GM19025 (cell line): ENCODE results near the gene WDR33.

Experiments
- ATAC-seq: cut with Tn5 transposase; IDR thresholded peaks from one replicate; pipeline ENCODE4 v1.9.1; 2021; ENCODE audit warnings: mild to moderate bottlenecking, low read depth, moderate library complexity; ENCODE audit not compliant: unreplicated experiment

The WDR33 gene

GRCh38 chr2:127700527-127701192 is 110.3 kb downstream of the WDR33 start:
- ATAC-seq = peak; percentile 42

- ATAC-seq = no peak
These were observed 112.2 kb downstream of the WDR33 start for GRCh38 chr2:127698553-127699355.

GRCh38 chr2:127697482-127698180 is 113.3 kb downstream of the WDR33 start:
- no peak for ATAC-seq

GRCh38 chr2:127695491-127696472 is 115.2 kb downstream of the WDR33 start:
- ATAC-seq = no peak

- ATAC-seq = no peak
These were observed 116.0 kb downstream of the WDR33 start for GRCh38 chr2:127694986-127695385.

DNA sequence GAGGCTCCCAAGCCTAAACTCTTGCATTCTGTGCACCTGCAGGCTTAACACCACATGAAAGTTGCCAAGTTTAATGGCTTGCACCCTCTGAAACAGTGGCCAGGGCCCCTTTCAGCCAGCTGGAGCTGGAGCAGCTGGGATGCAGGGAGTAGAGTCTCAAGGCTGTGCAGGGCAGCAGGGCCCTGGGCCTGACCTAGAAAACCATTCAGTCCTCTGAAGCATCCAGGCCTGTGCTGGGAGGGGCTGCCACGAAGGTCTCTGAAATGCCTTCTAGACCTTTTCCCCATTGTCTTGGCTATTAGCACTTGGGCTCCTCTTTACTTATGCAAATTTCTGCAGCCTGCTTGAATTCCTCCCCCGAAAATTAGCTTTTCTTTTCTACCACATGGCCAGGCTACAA is 120.3 kb downstream of the WDR33 start:
- ATAC-seq = no peak

DNA sequence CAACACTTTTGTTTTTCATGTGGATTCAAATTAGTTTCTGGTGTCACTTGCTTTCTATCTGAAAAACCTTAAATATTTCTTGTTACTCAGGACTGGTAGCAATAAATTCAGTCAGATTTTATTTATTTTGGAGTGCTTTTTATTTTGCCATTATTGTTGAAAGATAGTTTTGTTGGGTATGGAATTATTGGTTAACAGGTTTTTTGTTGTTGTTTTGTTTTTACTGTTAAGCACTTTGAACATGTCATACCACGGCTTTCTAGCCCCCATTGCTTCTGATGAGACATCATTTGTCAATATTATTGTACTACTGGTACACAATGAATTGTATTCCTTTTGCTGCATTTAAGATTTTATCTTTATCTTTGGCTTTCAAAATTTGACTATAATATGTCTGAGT is 122.6 kb downstream of the WDR33 start:
- no peak for ATAC-seq

GRCh38 chr2:127685410-127686080 is 125.4 kb downstream of the WDR33 start:
- ATAC-seq = no peak

- ATAC-seq = no peak
These were observed 127.2 kb downstream of the WDR33 start for GRCh38 chr2:127683757-127684156.

GRCh38 chr2:127683056-127683455 is 127.9 kb downstream of the WDR33 start:
- no peak for ATAC-seq

- ATAC-seq = no peak
These were observed 128.8 kb downstream of the WDR33 start for GRCh38 chr2:127681976-127682857.

DNA sequence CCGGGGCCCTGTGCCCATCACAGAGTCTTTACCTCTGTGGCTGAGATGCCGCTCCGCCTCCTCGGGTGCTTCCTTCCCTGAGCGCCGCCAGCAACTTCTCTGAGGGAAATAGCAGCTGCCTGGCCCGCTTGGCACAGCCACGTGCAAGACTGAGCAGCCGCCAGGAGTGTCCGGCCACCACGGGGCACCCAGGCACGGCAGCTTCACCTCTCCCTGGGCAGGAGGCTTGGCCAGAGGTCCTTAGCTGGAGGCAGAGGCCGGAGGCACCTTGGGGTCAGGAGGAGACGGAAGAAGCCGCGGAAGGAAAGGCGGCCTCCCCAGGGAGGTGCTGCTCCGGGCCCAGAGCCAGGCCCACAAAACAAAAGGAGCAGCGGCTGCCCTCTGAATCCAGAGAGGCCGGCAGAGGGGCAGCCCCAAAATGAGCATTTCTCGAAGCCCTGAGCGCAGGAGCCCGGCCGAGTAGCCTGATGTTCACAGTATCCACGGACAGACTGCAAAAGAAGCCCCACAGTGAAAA is 129.6 kb downstream of the WDR33 start:
- no peak for ATAC-seq

GRCh38 chr2:127680706-127681287 is 130.2 kb downstream of the WDR33 start:
- no peak for ATAC-seq

GRCh38 chr2:127679680-127680361 is 131.2 kb downstream of the WDR33 start:
- ATAC-seq = no peak

GRCh38 chr2:127678991-127679390 is 132.0 kb downstream of the WDR33 start:
- ATAC-seq = no peak

DNA sequence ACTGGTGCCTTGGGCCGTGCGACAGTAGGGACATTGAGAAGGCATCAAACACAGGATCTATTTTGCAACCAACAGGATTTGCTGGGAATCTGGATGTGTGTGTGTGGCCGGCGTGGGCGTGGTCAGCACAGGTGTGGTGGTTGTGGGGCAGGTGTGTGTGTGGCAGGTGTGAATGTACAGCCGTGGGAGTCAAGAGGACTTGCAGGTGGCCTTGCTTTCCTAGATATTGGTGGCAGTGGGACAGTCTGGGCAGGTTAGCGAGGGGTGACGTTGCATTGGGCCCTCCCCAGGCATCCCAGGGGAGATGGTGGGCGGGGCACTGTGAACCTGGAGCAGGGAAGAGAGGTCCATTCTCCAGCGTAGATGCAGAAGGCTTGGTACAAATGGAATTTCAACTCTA is 132.4 kb downstream of the WDR33 start:
- ATAC-seq = no peak

- ATAC-seq = no peak
These were observed 134.1 kb downstream of the WDR33 start for GRCh38 chr2:127676906-127677305.
